ENCODE measurements around the gene NRN1L.
A peak's percentile ranks its signal among the peaks of the same experiment; 100 is the strongest.
"Not testable (repeated sequence)": the region's sequence is repeated elsewhere in the genome, so short reads cannot be mapped to it uniquely, and the experiment has no call there.

The NRN1L gene

DNA sequence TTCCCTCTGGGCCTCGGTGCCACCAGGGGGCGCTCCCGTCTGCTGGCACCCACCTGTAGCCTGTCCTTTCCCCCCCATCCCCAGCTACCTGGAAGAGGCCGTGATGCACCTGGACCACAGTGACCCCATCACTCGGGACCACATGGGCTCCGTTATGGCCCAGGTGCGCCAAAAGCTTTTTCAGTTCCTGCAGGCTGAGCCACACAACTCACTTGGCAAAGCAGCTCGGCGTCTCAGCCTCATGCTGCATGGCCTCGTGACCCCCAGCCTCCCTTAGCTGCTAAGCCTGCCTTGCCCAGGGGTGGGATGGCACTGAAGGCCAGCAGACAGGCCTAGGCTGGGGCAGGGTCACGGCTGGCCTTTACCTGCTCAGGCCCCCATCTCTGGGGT lies 818 bp upstream of the NRN1L start:
- DNase-seq: peak; percentile 8

- no peak for DNase-seq
These were observed 860 bp downstream of the NRN1L start for GRCh38 chr16:67885545-67885944.

GRCh38 chr16:67885976-67886375 lies 1.3 kb downstream of the NRN1L start:
- DNase-seq: no peak

DNA sequence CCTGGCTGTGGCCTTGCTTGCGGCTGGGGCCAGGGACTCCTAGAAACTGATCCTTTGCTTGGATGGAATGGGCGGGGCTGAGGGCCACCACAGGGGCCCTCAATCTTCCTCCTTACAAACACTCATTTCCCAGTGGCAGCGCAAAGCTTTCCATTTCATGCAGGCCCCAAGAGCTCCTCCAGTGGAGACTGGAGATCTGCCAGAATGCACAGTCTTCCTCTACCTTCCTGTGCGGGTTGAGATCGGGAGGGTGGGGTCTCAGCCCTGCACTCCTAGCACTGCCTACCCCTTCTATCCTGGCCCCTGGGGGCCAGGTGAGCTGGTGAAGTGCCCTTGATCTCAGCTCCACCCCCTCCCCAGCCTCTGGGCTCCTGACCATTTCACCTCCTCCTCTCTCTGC lies 1.7 kb downstream of the NRN1L start:
- DNase-seq: no peak

GRCh38 chr16:67888331-67888730 lies 3.6 kb downstream of the NRN1L start:
- no peak for DNase-seq

- no peak for DNase-seq
These were observed 7.7 kb downstream of the NRN1L start for GRCh38 chr16:67892375-67892774.

DNA sequence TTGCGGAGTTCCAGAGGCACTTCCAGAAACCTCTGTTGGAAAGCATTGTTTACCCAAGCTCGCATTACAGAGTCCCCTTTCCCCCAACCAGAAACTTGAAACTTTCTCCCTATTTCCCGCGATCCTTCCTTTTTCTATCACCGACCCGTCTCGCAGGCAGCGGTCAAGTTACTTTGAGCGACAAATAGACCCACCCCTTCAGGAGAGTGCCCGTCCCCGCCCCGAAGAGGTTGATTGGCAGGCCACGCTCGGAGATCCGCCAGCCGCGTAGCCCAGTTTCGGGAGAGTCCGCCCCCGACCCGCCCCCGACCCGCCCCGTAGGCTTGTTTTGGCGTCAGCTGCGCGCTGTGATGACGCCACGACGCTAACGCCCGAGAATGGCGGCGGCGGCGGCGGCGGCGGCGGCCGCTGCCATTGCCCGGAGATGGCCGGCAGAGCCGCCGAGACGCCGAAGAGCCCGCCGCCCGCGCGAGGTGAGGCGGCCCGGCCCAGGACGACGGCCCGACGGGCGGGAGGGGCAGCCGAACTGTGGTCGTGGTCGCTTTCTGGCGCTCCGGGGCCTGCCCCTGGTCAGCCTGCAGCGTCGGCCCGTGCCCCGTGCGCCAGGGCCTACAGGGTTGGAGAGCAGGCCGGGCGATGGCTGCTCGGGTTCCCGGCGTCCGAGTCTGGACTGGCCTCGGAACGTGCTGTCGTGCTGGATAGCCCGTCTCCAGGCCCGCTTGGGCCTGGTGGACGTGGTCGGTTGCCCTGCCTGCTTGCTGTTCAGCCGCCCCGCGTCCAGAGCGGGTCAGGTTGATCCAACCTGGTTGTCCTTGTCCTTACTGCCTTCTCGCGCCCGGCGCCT lies 8.4 kb downstream of the NRN1L start, which contains the start of gene PSKH1:
Gene PSKH1, plus strand, starts transcription at position 356 of the 844 bp plus-strand sequence. CDS start 15,496 bp downstream, outside the sequence.
- DNase-seq: peak; percentile 92

DNA sequence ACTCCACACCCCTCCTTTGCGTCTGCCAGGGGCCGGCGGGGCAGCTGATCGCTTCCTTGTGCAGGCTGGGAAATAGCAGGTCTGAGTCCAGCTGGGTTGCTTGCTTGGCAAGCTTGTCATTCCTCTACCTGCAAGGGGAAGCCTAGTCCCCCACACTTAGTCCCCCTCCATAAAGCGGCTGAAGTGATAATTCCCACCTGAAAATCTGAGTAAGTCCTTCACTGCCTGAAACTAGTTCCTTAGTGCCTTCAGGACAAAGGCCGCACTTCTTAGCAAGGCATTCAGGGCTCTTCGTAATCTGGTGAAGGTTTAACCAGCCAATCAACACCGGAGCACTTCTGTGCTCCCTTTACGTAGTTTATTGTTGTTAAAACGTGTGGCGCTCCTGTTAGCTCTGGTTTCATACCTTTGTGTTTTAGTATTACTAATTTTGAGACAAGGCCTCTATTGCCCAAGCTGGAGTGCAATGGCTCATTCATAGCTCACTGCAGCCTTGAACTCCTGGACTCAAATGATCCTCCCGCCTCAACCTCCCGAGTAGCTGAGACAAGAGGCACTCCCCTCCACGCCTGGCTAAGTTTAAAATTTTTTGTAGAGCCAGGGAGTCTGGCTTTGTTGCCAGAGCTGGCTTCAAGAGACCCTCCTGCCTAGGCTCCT lies 9.2 kb downstream of the NRN1L start:
- peak; percentile 57 for DNase-seq

DNA sequence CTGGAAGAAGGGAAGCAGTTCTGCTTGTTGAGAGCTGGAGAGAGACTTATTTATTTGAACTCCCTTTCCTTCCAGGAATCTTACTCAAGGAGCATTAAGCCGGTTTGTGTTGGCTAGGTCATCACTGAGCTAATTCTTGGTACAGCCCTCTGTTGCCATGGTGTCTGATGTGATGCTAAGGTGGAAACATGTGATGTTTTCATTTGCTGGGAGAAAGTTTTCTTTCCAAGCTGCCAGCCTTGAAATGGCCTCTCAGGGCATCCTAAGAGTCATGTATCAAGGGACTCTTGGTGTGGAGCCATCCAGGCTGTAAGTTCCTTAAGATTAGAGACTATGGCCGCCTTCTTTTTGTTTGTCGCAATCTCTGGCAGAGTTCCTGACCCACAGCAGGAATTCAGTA lies 12.5 kb downstream of the NRN1L start:
- no peak for DNase-seq

- no peak for DNase-seq
These were observed 17.0 kb downstream of the NRN1L start for GRCh38 chr16:67901734-67902133.

- DNase-seq: no peak
These were observed 18.1 kb downstream of the NRN1L start for GRCh38 chr16:67902831-67903230.

- no peak for DNase-seq
These were observed 22.9 kb downstream of the NRN1L start for GRCh38 chr16:67907397-67908180.

GRCh38 chr16:67909056-67909742 lies 24.5 kb downstream of the NRN1L start:
- DNase-seq: no peak

GRCh38 chr16:67910158-67910557 lies 25.5 kb downstream of the NRN1L start:
- peak; percentile 10 for DNase-seq

GRCh38 chr16:67914758-67915495 lies 30.2 kb downstream of the NRN1L start:
- no peak for DNase-seq

DNA sequence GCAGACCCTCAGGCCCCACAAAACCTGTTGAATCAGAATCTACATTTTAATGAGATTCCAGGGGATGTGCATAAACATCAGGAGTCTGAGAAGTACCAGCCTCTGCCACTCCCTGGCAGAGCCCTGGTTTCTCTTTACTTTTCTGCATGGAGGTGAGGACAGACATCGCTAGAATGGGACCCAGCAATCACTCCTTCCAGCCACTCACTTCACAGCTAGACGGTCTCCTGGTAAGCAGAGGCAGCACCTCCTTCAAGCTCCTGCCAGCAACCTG lies 30.7 kb downstream of the NRN1L start:
- DNase-seq: not testable (repeated sequence)

DNA sequence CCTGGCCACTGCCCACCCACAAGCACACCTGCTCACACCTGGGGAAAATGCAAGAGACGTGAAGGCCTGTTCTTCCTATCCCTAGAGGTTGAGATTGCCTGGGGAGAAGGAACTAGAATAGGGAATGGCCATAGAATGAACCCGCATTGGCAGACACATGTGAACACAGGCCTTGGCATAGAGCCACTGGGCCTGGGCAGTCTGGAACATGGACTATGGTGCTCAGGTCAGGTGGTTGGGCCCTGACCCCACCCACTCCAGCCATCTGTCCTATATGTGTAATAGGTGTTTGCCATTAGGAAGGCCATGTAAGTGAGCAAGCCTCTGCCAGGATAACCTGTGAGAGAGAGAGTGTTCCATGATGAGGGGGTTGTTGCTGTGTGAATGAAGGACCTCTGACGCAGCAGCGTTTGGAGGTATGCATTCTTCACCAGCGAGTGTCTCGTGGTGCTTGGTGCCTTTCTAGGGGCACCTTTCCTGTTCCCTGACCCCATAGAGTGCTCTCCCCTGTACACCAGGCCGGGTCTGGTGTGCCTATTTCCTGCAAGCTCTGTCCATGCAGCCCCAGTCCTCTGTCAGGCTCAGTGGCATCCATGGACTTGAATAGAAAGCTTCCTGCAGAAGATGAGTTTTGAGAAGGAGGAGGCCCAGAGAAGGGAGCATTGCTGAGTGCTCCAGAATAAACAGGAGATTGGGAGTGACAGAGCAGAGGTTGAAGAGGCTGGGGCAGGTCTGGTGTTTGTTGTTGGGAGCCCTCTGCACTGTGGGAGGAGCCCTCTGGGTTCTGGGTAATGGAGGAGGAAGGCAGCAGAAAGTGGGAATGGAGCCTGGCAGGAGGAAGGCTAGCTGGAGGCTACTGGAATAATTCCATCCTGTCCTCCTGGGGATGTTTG lies 31.4 kb downstream of the NRN1L start:
- no peak for DNase-seq

- DNase-seq: no peak
These were observed 32.6 kb downstream of the NRN1L start for GRCh38 chr16:67917140-67917851.

- DNase-seq: no peak
These were observed 33.2 kb downstream of the NRN1L start for GRCh38 chr16:67917852-67918236.

GRCh38 chr16:67919622-67920221 lies 35.0 kb downstream of the NRN1L start:
- no peak for DNase-seq

All from NCI-H146 (cell line).